HG03565 (cell line): Measurements from ENCODE around the gene NDUFC1.
"Not testable (repeated sequence)": the region's sequence is repeated elsewhere in the genome, so short reads cannot be mapped to it uniquely, and the experiment has no call there.

Experiments used
- ATAC-seq: cut with Tn5 transposase; IDR thresholded peaks from one replicate; pipeline ENCODE4 v1.9.1; 2021; ENCODE audit warnings: mild to moderate bottlenecking, moderate library complexity; ENCODE audit not compliant: unreplicated experiment

Gene NDUFC1

GRCh38 chr4:139301821-139302611 lies at the start of gene NDUFC1:
NDUFC1 (minus strand) TSS chr4:139302477; CDS start chr4:139295798, 6,679 bp downstream.
- ATAC-seq = peak; percentile 25

DNA sequence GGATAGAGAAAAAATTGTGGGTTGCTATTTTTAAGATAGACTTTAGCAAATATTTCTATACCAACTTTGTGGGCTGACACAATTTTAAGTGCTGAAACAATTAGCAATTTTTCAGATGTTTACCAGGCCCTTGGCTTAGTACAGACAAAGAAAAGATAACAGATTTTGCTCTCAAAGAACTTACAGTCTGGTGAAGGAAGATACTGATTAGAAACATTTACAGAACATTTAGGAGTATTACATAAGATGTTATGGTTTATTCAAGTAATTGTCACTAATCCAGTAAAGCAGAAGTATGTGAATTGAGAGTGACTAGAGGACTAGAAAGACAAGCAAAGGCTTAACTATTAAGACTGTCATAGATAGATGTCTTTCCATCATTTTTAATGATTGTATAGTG lies 35.3 kb upstream of the NDUFC1 start:
- no peak for ATAC-seq

DNA sequence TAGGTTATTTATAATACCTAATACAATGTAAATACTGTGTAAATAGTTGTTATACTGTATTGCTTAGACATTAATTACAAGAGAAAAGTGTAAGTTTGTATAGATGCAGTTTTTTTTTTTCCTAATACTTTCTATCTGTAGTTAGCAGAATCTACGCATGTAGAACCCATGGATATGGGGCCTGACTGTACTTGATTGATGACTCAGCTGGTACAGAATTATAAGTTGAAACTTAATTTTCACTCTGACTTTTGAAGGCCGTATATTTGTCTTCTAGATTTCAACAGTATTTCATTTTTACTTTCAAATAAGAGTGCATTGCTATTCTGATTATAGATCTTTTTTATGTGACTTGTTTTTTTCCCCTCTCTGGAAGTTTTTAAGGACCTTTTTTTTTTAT lies 30.8 kb upstream of the NDUFC1 start:
- no peak for ATAC-seq

DNA sequence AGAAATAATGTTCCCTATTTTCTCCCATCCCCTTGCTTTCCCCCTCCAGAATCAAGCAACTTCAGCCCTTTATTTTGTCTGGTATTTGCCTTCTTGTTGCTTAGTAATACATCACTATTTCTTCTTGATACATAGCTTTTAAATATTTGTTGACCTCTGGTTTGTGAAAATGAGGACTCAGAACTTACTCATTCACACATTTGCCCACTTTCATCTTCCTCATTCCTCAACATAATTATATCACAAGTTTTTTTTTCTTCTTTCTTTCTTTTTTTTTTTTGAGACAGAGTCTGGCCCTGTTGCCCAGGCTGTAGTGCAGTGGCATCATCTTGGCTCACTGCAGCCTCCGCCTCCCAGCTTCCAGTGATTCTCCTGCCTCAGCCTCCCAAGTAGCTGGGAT lies 28.9 kb upstream of the NDUFC1 start:
- no peak for ATAC-seq

GRCh38 chr4:139330283-139330682 lies 28.0 kb upstream of the NDUFC1 start:
- ATAC-seq = no peak

DNA sequence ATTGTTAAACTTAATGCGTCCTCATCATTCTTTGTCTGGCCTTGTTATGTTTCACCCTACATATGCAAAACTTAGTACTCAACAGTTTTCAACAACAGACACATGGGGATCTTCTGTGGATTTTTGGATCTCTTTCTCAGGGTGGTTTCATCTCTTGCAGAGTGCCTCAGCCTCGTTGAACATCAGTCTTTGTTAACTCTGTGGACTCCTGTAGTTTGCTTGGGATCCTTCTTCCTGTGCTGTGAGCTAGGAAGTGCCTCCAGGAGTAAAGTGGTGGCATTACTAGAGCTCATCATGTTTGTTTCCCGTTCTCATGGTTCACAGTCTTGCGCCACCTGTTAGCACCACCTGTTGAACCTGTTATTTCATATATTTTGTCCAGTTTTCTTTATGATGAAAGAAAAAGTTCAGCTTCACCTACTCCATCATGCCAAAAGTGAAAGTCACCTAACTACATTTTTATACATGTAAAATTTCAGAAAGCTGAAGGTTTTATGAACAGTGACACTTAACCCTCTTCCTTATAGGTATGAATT lies 27.5 kb upstream of the NDUFC1 start:
- no peak for ATAC-seq

- ATAC-seq = no peak
Measured at GRCh38 chr4:139324620-139325019, 22.3 kb upstream of the NDUFC1 start.

DNA sequence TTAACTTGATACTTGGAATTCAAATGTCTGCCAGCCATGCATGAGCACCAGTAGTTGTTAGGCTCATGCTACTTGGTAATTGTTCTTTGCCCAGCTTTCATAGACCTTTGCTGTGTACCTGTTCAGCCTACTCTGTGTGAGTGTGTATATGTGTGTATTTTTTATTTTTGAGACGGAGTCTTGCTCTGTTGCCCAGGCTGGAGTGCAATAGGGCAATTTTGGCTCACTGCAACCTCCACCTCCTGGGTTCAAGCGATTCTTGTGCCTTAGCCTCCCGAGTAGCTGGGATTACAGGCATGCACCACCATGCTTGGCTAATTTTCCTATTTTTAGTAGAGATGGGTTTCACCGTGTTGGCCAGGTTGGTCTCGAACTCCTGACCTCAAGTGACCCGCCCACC lies 20.3 kb upstream of the NDUFC1 start:
- ATAC-seq = not testable (repeated sequence)

DNA sequence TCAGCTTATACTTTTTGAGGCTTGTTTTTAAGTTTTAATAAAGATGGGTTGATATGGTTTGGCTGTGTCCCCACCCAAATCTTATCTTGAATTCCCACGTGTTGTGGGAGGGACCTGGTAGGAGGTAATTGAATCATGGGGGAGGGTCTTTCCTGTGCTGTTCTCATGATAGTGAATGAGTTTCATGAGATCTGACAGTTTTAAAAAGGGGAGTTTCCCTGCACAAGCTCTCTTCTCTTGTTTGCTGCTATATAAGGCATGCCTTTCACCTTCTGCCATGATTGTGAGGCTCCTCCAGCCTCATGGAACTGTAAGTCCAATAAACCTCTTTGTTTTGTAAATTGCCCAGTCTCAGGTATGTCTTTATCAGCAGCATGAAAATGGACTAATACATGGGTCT lies 19.8 kb upstream of the NDUFC1 start:
- ATAC-seq = not testable (repeated sequence)

DNA sequence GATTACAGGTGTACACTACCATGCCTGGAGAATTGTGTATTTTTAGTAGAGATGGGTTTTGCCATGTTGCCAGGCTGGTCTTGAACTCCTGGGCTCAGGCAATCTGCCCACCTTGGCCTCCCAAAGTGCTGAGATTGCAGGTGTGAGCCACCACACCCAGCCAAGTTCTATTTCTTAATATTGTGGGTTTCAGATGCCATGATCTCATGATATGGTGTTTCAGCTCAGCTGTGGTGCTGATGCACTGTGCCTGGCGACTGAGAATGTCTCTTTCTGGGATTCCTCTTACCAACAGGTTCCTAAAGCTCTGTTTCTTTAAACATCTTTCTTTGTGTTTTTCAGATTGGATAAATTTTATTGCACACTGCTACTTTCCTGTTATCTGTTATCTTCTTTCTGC lies 17.3 kb upstream of the NDUFC1 start:
- no peak for ATAC-seq

- ATAC-seq = no peak
Measured at GRCh38 chr4:139317635-139318034, 15.4 kb upstream of the NDUFC1 start.

DNA sequence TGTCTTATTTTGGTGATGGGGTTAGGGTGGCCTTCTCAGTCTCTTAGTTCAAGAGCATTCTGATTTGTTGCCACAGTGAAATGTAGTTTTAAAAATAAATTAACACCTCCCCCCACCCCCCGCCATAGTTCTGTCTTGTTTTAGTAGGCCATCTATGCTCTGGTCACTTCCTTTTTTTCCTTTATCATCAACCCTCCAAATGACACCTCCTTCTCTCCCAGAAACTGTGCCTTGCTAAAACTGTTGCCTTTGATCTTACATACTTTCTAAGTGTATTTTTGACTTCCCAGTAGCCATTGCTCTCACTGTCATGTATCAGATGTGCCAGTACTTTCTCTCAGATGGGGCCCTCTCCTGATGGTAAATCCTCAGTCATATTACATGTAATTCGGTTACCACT lies 14.5 kb upstream of the NDUFC1 start:
- ATAC-seq = no peak

DNA sequence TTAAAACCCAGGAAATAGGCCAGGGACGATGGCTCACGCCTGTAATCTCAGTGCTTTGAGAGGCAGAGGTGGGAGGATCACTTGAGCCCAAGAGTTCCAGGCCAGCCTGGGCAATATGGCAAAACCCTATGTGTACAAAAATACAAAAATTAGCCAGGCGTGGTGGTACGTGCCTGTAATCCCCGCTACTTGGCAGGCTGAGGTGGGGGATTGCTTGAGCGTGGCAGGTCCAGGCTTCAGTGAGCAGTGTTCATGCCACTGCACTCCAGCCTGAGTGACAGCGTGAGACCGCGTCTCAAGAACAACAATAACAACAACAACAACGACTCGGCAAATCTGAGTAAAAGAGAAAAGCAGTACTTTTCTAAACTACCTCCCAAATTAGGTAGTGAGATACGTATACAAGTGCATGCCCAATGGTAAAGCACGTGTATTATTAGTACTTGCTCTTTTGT lies 13.0 kb upstream of the NDUFC1 start:
- ATAC-seq = peak; percentile 53

- ATAC-seq = no peak
Measured at GRCh38 chr4:139314047-139314800, 11.9 kb upstream of the NDUFC1 start.

DNA sequence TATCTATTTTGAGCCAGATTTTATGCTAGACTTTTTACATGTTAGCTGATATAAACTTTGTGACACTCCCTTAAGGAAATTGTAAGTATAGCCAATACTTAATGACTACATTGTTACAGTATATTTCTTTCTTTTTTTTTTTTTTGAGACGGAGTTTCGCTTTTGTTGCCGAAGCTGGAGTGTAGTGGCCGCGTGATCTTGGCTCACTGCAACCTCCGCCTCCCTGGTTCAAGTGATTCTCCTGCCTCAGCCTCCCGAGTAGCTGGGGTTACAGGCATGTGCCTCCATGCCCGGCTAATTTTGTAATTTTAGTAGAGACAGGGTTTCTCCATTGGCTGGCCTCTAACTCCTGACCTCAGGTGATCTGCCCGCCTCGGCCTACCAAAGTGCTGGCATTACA lies 11.1 kb upstream of the NDUFC1 start:
- not testable (repeated sequence) for ATAC-seq

- no peak for ATAC-seq
Measured at GRCh38 chr4:139312552-139313332, 10.5 kb upstream of the NDUFC1 start.

- ATAC-seq = no peak
Measured at GRCh38 chr4:139311909-139312308, 9.6 kb upstream of the NDUFC1 start.

DNA sequence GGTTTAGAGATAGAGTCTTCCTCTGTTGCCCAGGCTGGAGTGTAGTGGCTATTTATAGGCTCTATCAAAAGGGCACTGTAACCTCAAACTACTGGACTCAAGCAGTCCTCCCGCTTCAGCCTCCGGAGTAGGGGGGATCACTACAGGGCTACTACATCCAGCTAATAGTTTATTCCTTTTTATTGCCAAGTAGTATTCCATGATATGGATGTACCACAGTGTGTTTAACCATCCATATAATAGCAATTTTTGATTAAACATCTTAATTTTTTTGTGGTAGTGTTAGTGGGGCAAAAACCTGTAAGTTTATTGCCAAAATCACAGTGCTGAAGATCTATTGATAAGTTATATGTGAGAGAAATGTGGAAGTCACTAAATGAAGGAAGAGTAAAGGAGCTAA lies 2.6 kb upstream of the NDUFC1 start:
- ATAC-seq = no peak

DNA sequence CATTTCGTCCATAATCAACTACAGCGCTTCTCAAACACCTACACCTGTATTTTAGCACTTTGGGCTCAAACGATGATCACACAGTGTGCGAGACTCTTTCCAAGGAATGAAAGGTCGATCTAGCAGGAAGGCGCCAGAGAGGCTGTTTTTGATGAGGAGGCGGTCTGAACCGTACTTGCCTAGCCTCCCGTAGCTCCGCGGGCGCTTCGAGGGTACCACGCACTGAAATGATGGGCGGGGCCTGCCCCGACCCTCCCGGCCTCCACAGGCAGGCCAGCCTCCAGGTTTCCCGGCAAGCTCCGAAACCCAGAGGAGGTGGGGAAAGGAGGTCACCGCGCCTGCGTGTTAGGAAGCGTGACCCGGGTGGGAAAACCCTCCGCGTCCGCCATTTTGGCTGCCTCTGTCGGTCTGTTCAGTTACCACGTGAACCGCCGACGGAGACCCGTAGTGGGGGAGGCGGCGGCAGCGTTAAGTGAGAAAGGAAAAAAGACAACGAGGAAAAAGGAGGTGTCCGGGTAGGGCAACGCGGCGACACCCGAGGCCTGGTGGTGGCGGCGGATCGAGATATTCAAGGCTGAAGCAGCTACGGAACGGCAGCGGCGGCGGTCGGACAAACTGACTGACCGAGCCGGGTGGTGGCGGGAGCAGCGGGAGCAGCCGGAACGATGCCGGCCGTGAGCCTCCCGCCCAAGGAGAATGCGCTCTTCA lies 1.0 kb downstream of the NDUFC1 start, which contains the start of gene NAA15:
Gene NAA15 (plus strand): TSS at position 393 of the 708 bp plus-strand sequence. CDS start 273 bp downstream, at position 666.
- peak; percentile 81 for ATAC-seq

DNA sequence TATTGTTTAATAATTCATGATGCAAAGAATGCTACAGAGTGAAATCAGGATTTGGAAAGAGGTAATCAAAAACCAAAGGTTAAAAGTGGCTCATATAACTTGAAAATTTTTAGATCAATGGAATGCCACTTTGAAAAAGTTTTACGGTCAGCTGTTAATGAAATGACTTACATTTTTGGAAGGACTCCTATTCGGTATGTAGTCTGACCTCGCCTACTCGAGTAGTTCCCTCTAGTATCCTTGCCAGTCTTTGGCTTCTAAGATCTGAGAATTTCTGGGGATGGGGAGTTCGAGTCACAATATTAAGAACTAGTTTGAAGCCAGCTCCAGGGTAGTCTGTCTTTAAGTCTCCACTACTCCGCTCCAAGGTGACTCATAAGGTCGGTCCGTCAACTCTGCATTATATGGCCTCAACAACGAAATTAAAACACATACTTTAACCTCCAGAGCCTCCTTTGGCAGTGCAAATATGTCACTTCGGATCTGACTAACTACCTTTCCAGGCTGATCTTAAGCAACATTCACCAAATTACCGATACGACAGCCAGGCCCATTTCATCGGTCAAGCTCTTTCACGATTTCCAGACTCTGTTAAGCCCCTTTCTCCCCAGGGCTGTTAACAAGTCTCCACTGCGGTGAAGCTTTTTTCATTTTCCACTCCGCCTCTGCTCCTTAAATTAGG lies 1.7 kb downstream of the NDUFC1 start:
- no peak for ATAC-seq
